Left lung (tissue), 10 donors: ENCODE measurements around the gene DUSP14. TPM values are rescaled to one million over a fixed set of nuclear protein-coding genes. Genes with fewer than 3 reads are reported as not detected.
A peak's percentile ranks its signal among the peaks of the same experiment; 100 is the strongest.

ENCODE experiments used
- ATAC-seq: fragments of 200-7000 bp; cut with Tn5 transposase; one replicate; pipeline ENCODE4 v1.9.1; 2020; ENCODE audit warnings: moderate library complexity
- DNase-seq, 4 donors: peaks; one replicate each; pipeline ENCODE4 v3.0.0-alpha.2; 2013 to 2020
- H3K27ac ChIP-seq, 2 donors: fragments of 200-600 bp; sonication (generic) in 1 of 2; one replicate each; pipeline versions ENCODE4 v1.5.0 to v1.8.0; 2020 to 2021
- H3K27me3 ChIP-seq, 2 donors: fragments of 200-600 bp; sonication (generic) in 1 of 2; one replicate each; pipeline versions ENCODE4 v1.5.0 to v1.8.0; 2020 to 2021
- H3K36me3 ChIP-seq, 2 donors: fragments of 200-600 bp; sonication (generic) in 1 of 2; one replicate each; pipeline versions ENCODE4 v1.5.0 to v1.8.0; 2020 to 2021
- H3K4me1 ChIP-seq, 2 donors: fragments of 200-600 bp; one replicate each; pipeline ENCODE4 v1.8.0; 2021
- H3K4me3 ChIP-seq, 2 donors: fragments of 200-600 bp; sonication (generic) in 1 of 2; one replicate each; pipeline versions ENCODE4 v1.5.0 to v1.8.0; 2020 to 2021; ENCODE audit warnings: mild to moderate bottlenecking in 1 of 2
- H3K9me3 ChIP-seq, 2 donors: fragments of 200-600 bp; sonication (generic) in 1 of 2; one replicate each; pipeline versions ENCODE4 v1.5.0 to v1.8.0; 2020 to 2021
- CTCF ChIP-seq, 2 donors: fragments of 200-600 bp; sonication (generic) in 1 of 2; IDR thresholded peaks; one replicate each; pipeline versions ENCODE4 v1.5.0 to v1.8.0; 2021; ENCODE audit warnings: antibody characterized with exemption in 2 of 2
- intact Hi-C, 2 donors: fragments of 100-400 bp; cut with DNase I; formaldehyde crosslinking; loops; one replicate each; pipeline versions ENCODE4 v1.11.2 to v1.14.2; 2022
- polyA plus RNA-seq, 6 donors: library from polyadenylated mRNA; unstranded; fragments of 120-200 nt; gene quantifications; one replicate each; pipeline ENCODE4 v1.2.1, GENCODE V29; 2013; ENCODE audit not compliant: insufficient read length in 6 of 6
- total RNA-seq, 2 donors: library from RNA; stranded (reverse); fragmentation: NEBNext Ultra II Directional; extraction: Animal tissue kit (Norgen Biotek cat#: 25700); gene quantifications; one replicate each; pipeline ENCODE4 v1.2.1, GENCODE V29; 2021
- donor health status: DM: no; HTN: yes; CAD: no.
- donor health status: DM: no; HTN: no; CAD: no.

The DUSP14 gene
- total and polyA plus RNA-seq, 8 donors: 6.4 to 14.9 (median 8.8) TPM

GRCh38 chr17:37532756-37533155, 43.1 kb downstream of the DUSP14 start:
- intact Hi-C loops: no loop called here

GRCh38 chr17:37535906-37536305, 46.2 kb downstream of the DUSP14 start:
- DNase-seq: no peak
- Histone ChIP-seq H3K27me3 (no peaks in the 10 kb centered on the region), H3K9me3 (no peaks in the 10 kb centered on the region), H3K36me3 (peaks cover 7 to 98% of the 10 kb centered on the region in 2 donors), H3K4me1 (no peaks in the 10 kb centered on the region), H3K4me3 (no peak overlapping the region), H3K27ac (no peak overlapping the region)
- intact Hi-C loops: no loop called here
- no peak for ATAC-seq
- no peak for TF ChIP-seq CTCF (IDR thresholded peaks at IDR 0.05)

More at GRCh38 chr17:37532756-37533155, 43.1 kb downstream of the DUSP14 start:
- no peak for TF ChIP-seq CTCF (IDR thresholded peaks at IDR 0.05)
- ATAC-seq (no peak), DNase-seq (peak in 2 of 4 donors; percentile 9 to 37)
- H3K27me3 ChIP-seq: no peaks in the 10 kb centered on the region
- H3K4me1 ChIP-seq: no peaks in the 10 kb centered on the region
- H3K9me3 ChIP-seq: no peaks in the 10 kb centered on the region
- no peak overlapping the region for H3K27ac ChIP-seq
- peaks cover 3 to 98% of the 10 kb centered on the region in 2 donors for H3K36me3 ChIP-seq
- H3K4me3 ChIP-seq: no peak overlapping the region

GRCh38 chr17:37538981-37539659, 49.4 kb downstream of the DUSP14 start:
- no peak for DNase-seq
- H3K4me1 ChIP-seq: no peaks in the 10 kb centered on the region
- intact Hi-C loops: no loop called here
- no peaks in the 10 kb centered on the region for H3K27me3 ChIP-seq
- H3K36me3 ChIP-seq: peaks cover 7 to 90% of the 10 kb centered on the region in 2 donors
- H3K9me3 ChIP-seq: no peaks in the 10 kb centered on the region
- H3K27ac ChIP-seq: no peak overlapping the region
- TF ChIP-seq CTCF (IDR thresholded peaks at IDR 0.05): no peak
- no peak for ATAC-seq
- no peak overlapping the region for H3K4me3 ChIP-seq

- Histone ChIP-seq H3K36me3 (peaks cover 7 to 69% of the 10 kb centered on the region in 2 donors), H3K4me3 (no peak overlapping the region), H3K9me3 (no peaks in the 10 kb centered on the region), H3K4me1 (peaks cover 0 to 8% of the 10 kb centered on the region in 2 donors), H3K27ac (no peak overlapping the region), H3K27me3 (no peaks in the 10 kb centered on the region)
- ATAC-seq: no peak
- no peak for TF ChIP-seq CTCF (IDR thresholded peaks at IDR 0.05)
- intact Hi-C loops: no loop called here
- DNase-seq: peak in 1 of 4 donors; percentile 26
Measured at GRCh38 chr17:37541880-37542660, 52.4 kb downstream of the DUSP14 start.

- ATAC-seq (no peak), DNase-seq (no peak)
- Histone ChIP-seq H3K9me3 (no peaks in the 10 kb centered on the region), H3K27me3 (no peaks in the 10 kb centered on the region), H3K36me3 (peaks cover 4 to 64% of the 10 kb centered on the region in 2 donors), H3K27ac (no peak overlapping the region), H3K4me1 (peaks cover 0 to 8% of the 10 kb centered on the region in 2 donors), H3K4me3 (no peak overlapping the region)
- intact Hi-C loops: no loop called here
- no peak for TF ChIP-seq CTCF (IDR thresholded peaks at IDR 0.05)
Measured at GRCh38 chr17:37543637-37544052, 54.0 kb downstream of the DUSP14 start.
